ENCODE results near the gene SGCA. TPM values are rescaled to one million over a fixed set of nuclear protein-coding genes. Genes with fewer than 3 reads are reported as not detected.

Gene SGCA
- total RNA-seq, 1 experiment from 2014 or later, result not detected

GRCh38 chr17:50133769-50134099 lies 32.1 kb upstream of the SGCA start:
- no peak for DNase-seq (ENCODE audit: extremely low read depth, low read depth)

GRCh38 chr17:50134206-50135110 lies 31.3 kb upstream of the SGCA start:
- no peak for DNase-seq (ENCODE audit: extremely low read depth, low read depth)

- no peak for DNase-seq (ENCODE audit: extremely low read depth, low read depth)
Observed at GRCh38 chr17:50135316-50136095, 30.3 kb upstream of the SGCA start.

- no peak for DNase-seq (ENCODE audit: extremely low read depth, low read depth)
Observed at GRCh38 chr17:50136096-50136687, 29.6 kb upstream of the SGCA start.

- DNase-seq (ENCODE audit: extremely low read depth, low read depth), result no peak
Observed at GRCh38 chr17:50137042-50137441, 28.8 kb upstream of the SGCA start.

GRCh38 chr17:50139185-50139783 lies 26.5 kb upstream of the SGCA start:
- no peak for DNase-seq (ENCODE audit: extremely low read depth, low read depth)

- DNase-seq (ENCODE audit: extremely low read depth, low read depth), result peak; percentile 72
Observed at GRCh38 chr17:50139950-50140885, 25.6 kb upstream of the SGCA start.

GRCh38 chr17:50141026-50141744 lies 24.6 kb upstream of the SGCA start:
- no peak for DNase-seq (ENCODE audit: extremely low read depth, low read depth)

- no peak for DNase-seq (ENCODE audit: extremely low read depth, low read depth)
Observed at GRCh38 chr17:50141745-50142110, 24.1 kb upstream of the SGCA start.

GRCh38 chr17:50143461-50144176 lies 22.2 kb upstream of the SGCA start:
- DNase-seq (ENCODE audit: extremely low read depth, low read depth), result no peak

- DNase-seq (ENCODE audit: extremely low read depth, low read depth), result no peak
Observed at GRCh38 chr17:50144355-50144754, 21.4 kb upstream of the SGCA start.

- DNase-seq (ENCODE audit: extremely low read depth, low read depth), result no peak
Observed at GRCh38 chr17:50144845-50145531, 20.8 kb upstream of the SGCA start.

- DNase-seq (ENCODE audit: extremely low read depth, low read depth), result no peak
Observed at GRCh38 chr17:50145532-50146229, 20.1 kb upstream of the SGCA start.

- no peak for DNase-seq (ENCODE audit: extremely low read depth, low read depth)
Observed at GRCh38 chr17:50146230-50146926, 19.4 kb upstream of the SGCA start.

GRCh38 chr17:50146927-50147665 lies 18.7 kb upstream of the SGCA start:
- DNase-seq (ENCODE audit: extremely low read depth, low read depth), result no peak

GRCh38 chr17:50147841-50148225 lies 18.0 kb upstream of the SGCA start:
- no peak for DNase-seq (ENCODE audit: extremely low read depth, low read depth)
